ENCODE results near the gene RAPGEF5. TPM values are rescaled to one million over a fixed set of nuclear protein-coding genes. Genes with fewer than 3 reads are reported as not detected.

Gene RAPGEF5
- total RNA-seq, 3 donors from 2014 or later = 18.7 to 78.0 (median 41.9) TPM

DNA sequence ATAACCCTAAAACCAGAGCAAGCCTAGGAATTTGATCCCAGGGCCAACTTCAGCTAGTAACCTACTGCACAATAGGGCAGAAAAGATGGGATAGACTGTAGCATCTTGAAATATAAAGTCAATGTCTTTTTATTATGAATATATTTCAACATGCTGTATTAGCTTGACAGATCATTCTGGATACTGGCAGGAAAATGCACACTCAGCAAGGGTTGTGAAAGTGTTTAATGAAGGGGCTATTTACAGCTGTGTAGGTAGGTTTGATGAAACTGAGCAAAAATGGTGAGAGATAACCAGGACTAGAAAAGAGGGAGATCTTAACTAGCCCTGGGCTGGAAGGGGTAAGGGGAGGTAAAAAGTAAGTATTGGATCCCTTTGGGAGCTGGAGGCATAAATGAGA, 156.2 kb downstream of the RAPGEF5 start:
- intact Hi-C loops (cut with DNase I; ENCODE audit: low total_unique reads) = no loop called here
- H3K27me3 ChIP-seq = no peaks in the 10 kb centered on the region
- no peak for DNase-seq (ENCODE audit: low spot score in 2 of 2)
- TF ChIP-seq POLR2A (IDR thresholded peaks at IDR 0.05) (no peak), CTCF (IDR thresholded peaks at IDR 0.05) (no peak), POLR2AphosphoS5 (IDR thresholded peaks at IDR 0.05) (no peak)
- H3K4me1 ChIP-seq = no peaks in the 10 kb centered on the region
- no peak overlapping the region for H3K4me3 ChIP-seq
- H3K9me3 ChIP-seq = no peaks in the 10 kb centered on the region
- no peaks in the 10 kb centered on the region for H3K36me3 ChIP-seq
- H3K27ac ChIP-seq = no peak overlapping the region

GRCh38 chr7:22200238-22200637, 156.7 kb downstream of the RAPGEF5 start:
- Histone ChIP-seq H3K4me1 (no peaks in the 10 kb centered on the region), H3K27ac (no peak overlapping the region), H3K27me3 (no peaks in the 10 kb centered on the region), H3K36me3 (no peaks in the 10 kb centered on the region), H3K4me3 (no peak overlapping the region), H3K9me3 (no peaks in the 10 kb centered on the region)
- intact Hi-C loops (cut with DNase I; ENCODE audit: low total_unique reads) = no loop called here
- TF ChIP-seq CTCF (IDR thresholded peaks at IDR 0.05) = no peak
- TF ChIP-seq POLR2A (IDR thresholded peaks at IDR 0.05) = no peak
- TF ChIP-seq POLR2AphosphoS5 (IDR thresholded peaks at IDR 0.05) = no peak
- no peak for DNase-seq (ENCODE audit: low spot score in 2 of 2)

- Histone ChIP-seq H3K4me1 (no peaks in the 10 kb centered on the region), H3K27ac (no peak overlapping the region), H3K27me3 (no peaks in the 10 kb centered on the region), H3K36me3 (no peaks in the 10 kb centered on the region), H3K9me3 (no peaks in the 10 kb centered on the region), H3K4me3 (no peak overlapping the region)
- DNase-seq (ENCODE audit: low spot score in 2 of 2) = no peak
- intact Hi-C loops (cut with DNase I; ENCODE audit: low total_unique reads) = no loop called here
- TF ChIP-seq POLR2AphosphoS5 (IDR thresholded peaks at IDR 0.05) = no peak
- no peak for TF ChIP-seq CTCF (IDR thresholded peaks at IDR 0.05)
- no peak for TF ChIP-seq POLR2A (IDR thresholded peaks at IDR 0.05)
Observed at GRCh38 chr7:22197376-22197775, 159.6 kb downstream of the RAPGEF5 start.

- no peaks in the 10 kb centered on the region for H3K27me3 ChIP-seq
- intact Hi-C loops (cut with DNase I; ENCODE audit: low total_unique reads) = no loop called here
- no peak overlapping the region for H3K27ac ChIP-seq
- no peaks in the 10 kb centered on the region for H3K4me1 ChIP-seq
- TF ChIP-seq POLR2AphosphoS5 (IDR thresholded peaks at IDR 0.05) (no peak), CTCF (IDR thresholded peaks at IDR 0.05) (no peak), POLR2A (IDR thresholded peaks at IDR 0.05) (no peak)
- H3K36me3 ChIP-seq = no peaks in the 10 kb centered on the region
- DNase-seq (ENCODE audit: low spot score in 2 of 2) = no peak
- no peak overlapping the region for H3K4me3 ChIP-seq
- H3K9me3 ChIP-seq = no peaks in the 10 kb centered on the region
Observed at GRCh38 chr7:22196429-22196828, 160.5 kb downstream of the RAPGEF5 start.

DNA sequence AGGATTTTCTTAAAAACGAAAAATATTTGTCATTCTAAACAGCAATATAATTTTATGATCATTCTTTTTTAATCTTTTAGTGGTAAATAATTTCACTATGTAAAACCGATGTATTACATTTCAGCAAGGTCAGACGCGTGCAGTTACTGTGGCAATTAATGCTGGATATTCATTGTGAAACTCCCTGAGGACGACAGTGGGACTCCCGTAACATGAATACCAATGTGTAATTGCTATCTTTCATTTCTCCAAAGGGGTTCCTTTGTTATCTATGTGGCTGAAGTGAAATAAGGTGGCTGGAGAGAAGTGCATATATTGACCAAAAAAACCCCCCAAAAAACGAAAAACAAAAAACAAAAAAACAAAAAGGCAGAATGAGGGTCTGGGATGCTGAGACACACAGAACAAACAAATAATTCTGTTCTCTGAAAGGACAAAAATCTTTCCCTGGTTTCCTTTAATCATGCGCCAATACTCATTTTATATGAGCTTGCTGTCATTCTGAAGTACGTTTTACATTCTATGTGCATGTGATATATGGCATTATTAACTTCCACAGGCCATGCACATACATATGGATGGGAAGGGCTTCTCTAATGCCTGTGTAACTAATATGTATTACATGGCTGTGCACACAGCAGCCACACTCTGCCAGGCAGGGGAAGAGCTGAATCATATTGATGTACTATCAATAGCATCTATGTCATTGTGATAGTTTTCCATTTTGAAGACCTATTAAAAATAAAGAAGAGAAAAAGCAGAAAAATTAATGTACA, 161.4 kb downstream of the RAPGEF5 start:
- no peak for TF ChIP-seq CTCF (IDR thresholded peaks at IDR 0.05)
- no peak for TF ChIP-seq POLR2A (IDR thresholded peaks at IDR 0.05)
- TF ChIP-seq POLR2AphosphoS5 (IDR thresholded peaks at IDR 0.05) = no peak
- Histone ChIP-seq H3K27me3 (no peaks in the 10 kb centered on the region), H3K9me3 (no peaks in the 10 kb centered on the region), H3K36me3 (no peaks in the 10 kb centered on the region), H3K4me1 (no peaks in the 10 kb centered on the region), H3K27ac (no peak overlapping the region), H3K4me3 (no peak overlapping the region)
- no peak for DNase-seq (ENCODE audit: low spot score in 2 of 2)
- intact Hi-C loops (cut with DNase I; ENCODE audit: low total_unique reads) = no loop called here
